Activated CD4-positive, alpha-beta T cell treated with anti-CD3 and anti-CD28 coated beads, Interleukin-2, amount 10 ng/mL, durations not matched to agents 24 days and 14 days (primary cell): ENCODE data around the gene ACO2. TPM values are rescaled to one million over a fixed set of nuclear protein-coding genes. Genes with fewer than 3 reads are reported as not detected.

Experiments
- DNase-seq: peaks from one replicate; pipeline ENCODE4 v3.0.0; 2022
- H3K27ac Mint-ChIP-seq: one replicate; pipeline ENCODE4 v1.8.0; 2022; ENCODE audit warnings: mild to moderate bottlenecking, mixed read lengths
- H3K27me3 Mint-ChIP-seq: one replicate; pipeline ENCODE4 v1.8.0; 2022; ENCODE audit warnings: mixed read lengths
- H3K36me3 Mint-ChIP-seq: one replicate; pipeline ENCODE4 v1.8.0; 2022; ENCODE audit warnings: low read depth, mild to moderate bottlenecking, mixed read lengths
- H3K4me1 Mint-ChIP-seq: one replicate; pipeline ENCODE4 v1.8.0; 2021; ENCODE audit warnings: mixed read lengths
- H3K4me3 Mint-ChIP-seq: one replicate; pipeline ENCODE4 v1.8.0; 2022; ENCODE audit warnings: mild to moderate bottlenecking, moderate library complexity, mixed read lengths
- H3K9me3 Mint-ChIP-seq: one replicate; pipeline ENCODE4 v1.8.0; 2021; ENCODE audit warnings: mixed read lengths
- intact Hi-C: fragments of 100-400 bp; cut with micrococcal nuclease; formaldehyde crosslinking; loops from one replicate; pipeline ENCODE4 v1.15.1; 2023
- total RNA-seq: library from RNA; stranded (reverse); gene quantifications from 2 replicates; pipeline ENCODE4 v1.2.3, GENCODE V29; 2022

The ACO2 gene
- total RNA-seq, 1 donor from 2014 or later, result 104 TPM

DNA sequence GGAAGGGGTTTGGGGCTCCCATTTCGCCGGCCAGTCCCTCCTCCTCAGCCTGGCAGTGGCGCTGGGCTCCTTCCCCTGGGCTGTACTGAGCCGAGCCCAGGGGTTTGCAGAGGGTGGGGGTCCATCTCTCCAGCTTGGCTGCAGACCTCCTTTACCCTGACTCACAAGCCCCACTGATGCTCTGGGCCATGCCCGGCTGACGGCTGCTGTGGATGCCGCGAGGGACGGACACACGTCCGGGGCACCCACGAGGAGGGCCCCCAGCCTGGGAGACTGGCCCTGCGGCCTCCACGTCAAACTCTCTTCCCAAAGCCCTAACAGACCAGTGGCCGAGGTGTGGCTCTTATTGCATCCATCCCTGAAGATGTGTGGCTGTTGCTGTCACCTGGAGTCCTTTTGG, 106.6 kb downstream of the ACO2 start:
- Mint-ChIP-seq H3K9me3 (no peaks in the 10 kb centered on the region), H3K4me3 (no peak overlapping the region), H3K27ac (no peak overlapping the region), H3K27me3 (no peaks in the 10 kb centered on the region), H3K4me1 (no peaks in the 10 kb centered on the region), H3K36me3 (peaks cover 12% of the 10 kb centered on the region)
- no peak for DNase-seq
- intact Hi-C loops, result no loop called here

DNA sequence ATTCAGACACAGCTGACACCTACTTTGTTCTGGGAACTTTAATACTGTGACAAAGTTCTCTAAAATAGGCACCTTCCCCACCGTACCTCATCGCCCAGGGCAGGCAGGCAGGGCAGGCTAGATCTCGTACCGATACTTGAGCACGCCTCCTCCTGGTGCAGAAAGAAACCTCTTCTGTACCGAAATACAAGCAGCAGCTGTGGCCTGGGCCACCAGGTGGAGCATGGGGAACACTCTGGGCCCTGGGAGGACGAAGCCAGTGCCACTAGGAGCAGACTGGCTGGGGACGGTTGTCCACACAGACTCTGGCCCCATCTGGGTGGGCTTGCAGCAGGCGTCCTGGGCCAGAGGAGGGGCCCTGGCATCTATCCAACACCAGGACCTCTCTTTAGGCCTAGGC, 108.0 kb downstream of the ACO2 start:
- Mint-ChIP-seq H3K4me3 (no peak overlapping the region), H3K27ac (no peak overlapping the region), H3K36me3 (peaks cover 14% of the 10 kb centered on the region), H3K4me1 (no peaks in the 10 kb centered on the region), H3K9me3 (no peaks in the 10 kb centered on the region), H3K27me3 (no peaks in the 10 kb centered on the region)
- intact Hi-C loops, result no loop called here
- peak; percentile 83 for DNase-seq

DNA sequence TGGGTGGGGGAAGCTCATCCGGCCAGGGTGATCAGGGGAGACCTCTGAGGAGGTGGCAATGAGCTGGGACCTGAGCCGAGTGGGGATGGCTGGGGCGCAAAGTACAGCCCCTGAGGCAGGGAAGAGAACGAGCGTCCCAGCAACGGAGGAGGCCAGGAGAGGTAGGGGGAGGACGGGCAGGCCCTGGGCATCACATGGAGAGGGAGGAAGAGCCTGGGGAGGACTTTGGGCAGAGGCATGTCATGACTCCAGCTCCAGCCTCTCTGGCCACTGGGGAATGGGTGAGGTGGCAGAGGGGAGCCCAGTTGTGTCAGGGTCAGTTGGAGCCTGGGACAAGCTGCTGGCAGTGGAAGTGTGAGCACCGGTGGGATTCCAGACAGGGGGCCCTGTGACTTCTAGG, 109.2 kb downstream of the ACO2 start:
- intact Hi-C loops, result no loop called here
- H3K9me3 Mint-ChIP-seq, result no peaks in the 10 kb centered on the region
- no peak for DNase-seq
- no peaks in the 10 kb centered on the region for H3K4me1 Mint-ChIP-seq
- no peaks in the 10 kb centered on the region for H3K27me3 Mint-ChIP-seq
- H3K4me3 Mint-ChIP-seq, result no peak overlapping the region
- no peak overlapping the region for H3K27ac Mint-ChIP-seq
- H3K36me3 Mint-ChIP-seq, result peaks cover 22% of the 10 kb centered on the region

Other genes starting within 250 kb of the ACO2 start
- gene CHADL, start 228.2 kb upstream of the ACO2 start, total RNA-seq, result 0.33 and 0.47 TPM in 2 replicates
- 185 and 187 TPM in 2 replicates for gene RANGAP1, start 182.9 kb upstream of the ACO2 start, total RNA-seq
- 69.1 and 70.5 TPM in 2 replicates for gene ZC3H7B, start 167.6 kb upstream of the ACO2 start, total RNA-seq
- gene TEF, start 87.2 kb upstream of the ACO2 start, total RNA-seq, result 2.0 and 2.1 TPM in 2 replicates
- gene TOB2, start 22.3 kb upstream of the ACO2 start, total RNA-seq, result 41.4 and 42.7 TPM in 2 replicates
- gene PHF5A, start 425 bp upstream of the ACO2 start, total RNA-seq, result 90.3 and 98.3 TPM in 2 replicates
- gene POLR3H, start 75.4 kb downstream of the ACO2 start, total RNA-seq, result 49.2 and 50.6 TPM in 2 replicates
- not detected in 2 replicates for gene CSDC2, start 91.9 kb downstream of the ACO2 start, total RNA-seq
- gene PMM1, start 120.7 kb downstream of the ACO2 start, total RNA-seq, result 19.7 and 23.1 TPM in 2 replicates
- 82.2 and 84.9 TPM in 2 replicates for gene DESI1, start 151.9 kb downstream of the ACO2 start, total RNA-seq
- gene XRCC6, start 152.2 kb downstream of the ACO2 start, total RNA-seq, result 400 and 414 TPM in 2 replicates
- 343 and 345 TPM in 2 replicates for gene SNU13, start 219.8 kb downstream of the ACO2 start, total RNA-seq
- 14.2 and 15.7 TPM in 2 replicates for gene MEI1, start 230.4 kb downstream of the ACO2 start, total RNA-seq